ENCODE results near the gene ADAMTS9.

Gene ADAMTS9

GRCh38 chr3:64658001-64658400 is 29.8 kb downstream of the ADAMTS9 start:
- Histone ChIP-seq H3K36me3 (ENCODE audit: insufficient read depth, low read length) (no peaks in the 10 kb centered on the region), H3K9me3 (ENCODE audit: low read length) (no peaks in the 10 kb centered on the region), H2AFZ (ENCODE audit: low read depth, low read length) (no peak overlapping the region), H3K27me3 (ENCODE audit: insufficient read depth, low read length) (no peaks in the 10 kb centered on the region), H3K4me3 (ENCODE audit: low read length) (no peak overlapping the region), H3K4me1 (ENCODE audit: insufficient read depth, low read length) (no peaks in the 10 kb centered on the region)

GRCh38 chr3:64656544-64656943 is 31.3 kb downstream of the ADAMTS9 start:
- no peaks in the 10 kb centered on the region for H3K27me3 ChIP-seq (ENCODE audit: insufficient read depth, low read length)
- no peaks in the 10 kb centered on the region for H3K9me3 ChIP-seq (ENCODE audit: low read length)
- no peaks in the 10 kb centered on the region for H3K4me1 ChIP-seq (ENCODE audit: insufficient read depth, low read length)
- no peak overlapping the region for H3K4me3 ChIP-seq (ENCODE audit: low read length)
- H3K36me3 ChIP-seq (ENCODE audit: insufficient read depth, low read length): no peaks in the 10 kb centered on the region
- no peak overlapping the region for H2AFZ ChIP-seq (ENCODE audit: low read depth, low read length)

GRCh38 chr3:64655160-64655559 is 32.6 kb downstream of the ADAMTS9 start:
- H3K4me1 ChIP-seq (ENCODE audit: insufficient read depth, low read length): no peaks in the 10 kb centered on the region
- H2AFZ ChIP-seq (ENCODE audit: low read depth, low read length): no peak overlapping the region
- no peaks in the 10 kb centered on the region for H3K9me3 ChIP-seq (ENCODE audit: low read length)
- H3K36me3 ChIP-seq (ENCODE audit: insufficient read depth, low read length): no peaks in the 10 kb centered on the region
- H3K27me3 ChIP-seq (ENCODE audit: insufficient read depth, low read length): no peaks in the 10 kb centered on the region
- no peak overlapping the region for H3K4me3 ChIP-seq (ENCODE audit: low read length)

- Histone ChIP-seq H3K4me1 (ENCODE audit: insufficient read depth, low read length) (no peaks in the 10 kb centered on the region), H3K4me3 (ENCODE audit: low read length) (no peak overlapping the region), H3K36me3 (ENCODE audit: insufficient read depth, low read length) (no peaks in the 10 kb centered on the region), H2AFZ (ENCODE audit: low read depth, low read length) (no peak overlapping the region), H3K27me3 (ENCODE audit: insufficient read depth, low read length) (no peaks in the 10 kb centered on the region), H3K9me3 (ENCODE audit: low read length) (no peaks in the 10 kb centered on the region)
These were observed 33.8 kb downstream of the ADAMTS9 start for GRCh38 chr3:64654013-64654412.

GRCh38 chr3:64653101-64653500 is 34.7 kb downstream of the ADAMTS9 start:
- no peaks in the 10 kb centered on the region for H3K36me3 ChIP-seq (ENCODE audit: insufficient read depth, low read length)

GRCh38 chr3:64651741-64652241 is 36.0 kb downstream of the ADAMTS9 start:
- H2AFZ ChIP-seq (ENCODE audit: low read depth, low read length): no peak overlapping the region
- no peaks in the 10 kb centered on the region for H3K36me3 ChIP-seq (ENCODE audit: insufficient read depth, low read length)
- H3K27me3 ChIP-seq (ENCODE audit: insufficient read depth, low read length): no peaks in the 10 kb centered on the region
- no peak overlapping the region for H3K4me3 ChIP-seq (ENCODE audit: low read length)
- H3K4me1 ChIP-seq (ENCODE audit: insufficient read depth, low read length): no peaks in the 10 kb centered on the region
- no peaks in the 10 kb centered on the region for H3K9me3 ChIP-seq (ENCODE audit: low read length)

More at GRCh38 chr3:64653101-64653500, 34.7 kb downstream of the ADAMTS9 start:
- H3K27me3 ChIP-seq (ENCODE audit: insufficient read depth, low read length): no peaks in the 10 kb centered on the region
- no peaks in the 10 kb centered on the region for H3K4me1 ChIP-seq (ENCODE audit: insufficient read depth, low read length)
- H3K4me3 ChIP-seq (ENCODE audit: low read length): no peak overlapping the region
- H3K9me3 ChIP-seq (ENCODE audit: low read length): no peaks in the 10 kb centered on the region
- no peak overlapping the region for H2AFZ ChIP-seq (ENCODE audit: low read depth, low read length)

- no peak overlapping the region for H2AFZ ChIP-seq (ENCODE audit: low read depth, low read length)
- no peaks in the 10 kb centered on the region for H3K36me3 ChIP-seq (ENCODE audit: insufficient read depth, low read length)
- H3K9me3 ChIP-seq (ENCODE audit: low read length): no peaks in the 10 kb centered on the region
- H3K27me3 ChIP-seq (ENCODE audit: insufficient read depth, low read length): no peaks in the 10 kb centered on the region
- H3K4me3 ChIP-seq (ENCODE audit: low read length): no peak overlapping the region
- H3K4me1 ChIP-seq (ENCODE audit: insufficient read depth, low read length): no peaks in the 10 kb centered on the region
These were observed 36.5 kb downstream of the ADAMTS9 start for GRCh38 chr3:64651303-64651702.

- H3K4me1 ChIP-seq (ENCODE audit: insufficient read depth, low read length): no peaks in the 10 kb centered on the region
These were observed 37.1 kb downstream of the ADAMTS9 start for GRCh38 chr3:64650715-64651114.

GRCh38 chr3:64650096-64650622 is 37.6 kb downstream of the ADAMTS9 start:
- Histone ChIP-seq H3K9me3 (ENCODE audit: low read length) (no peaks in the 10 kb centered on the region), H3K36me3 (ENCODE audit: insufficient read depth, low read length) (no peaks in the 10 kb centered on the region), H2AFZ (ENCODE audit: low read depth, low read length) (no peak overlapping the region), H3K27me3 (ENCODE audit: insufficient read depth, low read length) (no peaks in the 10 kb centered on the region), H3K4me3 (ENCODE audit: low read length) (no peak overlapping the region), H3K4me1 (ENCODE audit: insufficient read depth, low read length) (no peaks in the 10 kb centered on the region)

More at GRCh38 chr3:64650715-64651114, 37.1 kb downstream of the ADAMTS9 start:
- no peaks in the 10 kb centered on the region for H3K27me3 ChIP-seq (ENCODE audit: insufficient read depth, low read length)
- no peaks in the 10 kb centered on the region for H3K9me3 ChIP-seq (ENCODE audit: low read length)
- no peaks in the 10 kb centered on the region for H3K36me3 ChIP-seq (ENCODE audit: insufficient read depth, low read length)
- H2AFZ ChIP-seq (ENCODE audit: low read depth, low read length): no peak overlapping the region
- H3K4me3 ChIP-seq (ENCODE audit: low read length): no peak overlapping the region

GRCh38 chr3:64648927-64649906 is 38.6 kb downstream of the ADAMTS9 start:
- no peaks in the 10 kb centered on the region for H3K9me3 ChIP-seq (ENCODE audit: low read length)
- H3K4me1 ChIP-seq (ENCODE audit: insufficient read depth, low read length): no peaks in the 10 kb centered on the region
- H2AFZ ChIP-seq (ENCODE audit: low read depth, low read length): no peak overlapping the region
- H3K36me3 ChIP-seq (ENCODE audit: insufficient read depth, low read length): no peaks in the 10 kb centered on the region
- no peaks in the 10 kb centered on the region for H3K27me3 ChIP-seq (ENCODE audit: insufficient read depth, low read length)
- no peak overlapping the region for H3K4me3 ChIP-seq (ENCODE audit: low read length)

GRCh38 chr3:64647825-64648224 is 40.0 kb downstream of the ADAMTS9 start:
- no peaks in the 10 kb centered on the region for H3K36me3 ChIP-seq (ENCODE audit: insufficient read depth, low read length)
- no peaks in the 10 kb centered on the region for H3K27me3 ChIP-seq (ENCODE audit: insufficient read depth, low read length)
- no peak overlapping the region for H2AFZ ChIP-seq (ENCODE audit: low read depth, low read length)
- H3K4me3 ChIP-seq (ENCODE audit: low read length): no peak overlapping the region
- peaks cover 2% of the 10 kb centered on the region for H3K4me1 ChIP-seq (ENCODE audit: insufficient read depth, low read length)
- H3K9me3 ChIP-seq (ENCODE audit: low read length): no peaks in the 10 kb centered on the region

GRCh38 chr3:64645243-64645642 is 42.6 kb downstream of the ADAMTS9 start:
- H2AFZ ChIP-seq (ENCODE audit: low read depth, low read length): no peak overlapping the region
- no peak overlapping the region for H3K4me3 ChIP-seq (ENCODE audit: low read length)
- no peaks in the 10 kb centered on the region for H3K9me3 ChIP-seq (ENCODE audit: low read length)
- H3K4me1 ChIP-seq (ENCODE audit: insufficient read depth, low read length): peaks cover 13% of the 10 kb centered on the region
- no peaks in the 10 kb centered on the region for H3K27me3 ChIP-seq (ENCODE audit: insufficient read depth, low read length)
- H3K36me3 ChIP-seq (ENCODE audit: insufficient read depth, low read length): no peaks in the 10 kb centered on the region

GRCh38 chr3:64644483-64644882 is 43.3 kb downstream of the ADAMTS9 start:
- Histone ChIP-seq H3K27me3 (ENCODE audit: insufficient read depth, low read length) (no peaks in the 10 kb centered on the region), H3K9me3 (ENCODE audit: low read length) (no peaks in the 10 kb centered on the region), H3K4me3 (ENCODE audit: low read length) (no peak overlapping the region), H3K4me1 (ENCODE audit: insufficient read depth, low read length) (peaks cover 13% of the 10 kb centered on the region), H3K36me3 (ENCODE audit: insufficient read depth, low read length) (no peaks in the 10 kb centered on the region), H2AFZ (ENCODE audit: low read depth, low read length) (no peak overlapping the region)
